HG02642 (cell line): Measurements from ENCODE around the gene LRMDA.

Experiments used
- ATAC-seq: cut with Tn5 transposase; IDR thresholded peaks from one replicate; pipeline ENCODE4 v1.9.1; 2021; ENCODE audit warnings: mild to moderate bottlenecking; ENCODE audit not compliant: unreplicated experiment, poor library complexity

Gene LRMDA

GRCh38 chr10:76150139-76150875 is 718.9 kb downstream of the LRMDA start:
- no peak for ATAC-seq

GRCh38 chr10:76150876-76151288 is 719.5 kb downstream of the LRMDA start:
- ATAC-seq = no peak

- no peak for ATAC-seq
Observed at GRCh38 chr10:76152186-76152585, 720.8 kb downstream of the LRMDA start.

GRCh38 chr10:76155961-76156360 is 724.5 kb downstream of the LRMDA start:
- no peak for ATAC-seq

- ATAC-seq = no peak
Observed at GRCh38 chr10:76160446-76161300, 729.2 kb downstream of the LRMDA start.

- no peak for ATAC-seq
Observed at GRCh38 chr10:76161301-76161582, 729.8 kb downstream of the LRMDA start.

- ATAC-seq = no peak
Observed at GRCh38 chr10:76168437-76168836, 737.0 kb downstream of the LRMDA start.

- ATAC-seq = no peak
Observed at GRCh38 chr10:76169246-76169645, 737.8 kb downstream of the LRMDA start.

- ATAC-seq = no peak
Observed at GRCh38 chr10:76172020-76172419, 740.6 kb downstream of the LRMDA start.

- ATAC-seq = no peak
Observed at GRCh38 chr10:76175533-76176165, 744.2 kb downstream of the LRMDA start.

- ATAC-seq = no peak
Observed at GRCh38 chr10:76176166-76176550, 744.7 kb downstream of the LRMDA start.

- no peak for ATAC-seq
Observed at GRCh38 chr10:76177936-76178335, 746.5 kb downstream of the LRMDA start.

- ATAC-seq = no peak
Observed at GRCh38 chr10:76178532-76179292, 747.3 kb downstream of the LRMDA start.

GRCh38 chr10:76179806-76180205 is 748.4 kb downstream of the LRMDA start:
- no peak for ATAC-seq

GRCh38 chr10:76184647-76185046 is 753.2 kb downstream of the LRMDA start:
- ATAC-seq = no peak

- no peak for ATAC-seq
Observed at GRCh38 chr10:76185471-76186301, 754.3 kb downstream of the LRMDA start.

GRCh38 chr10:76188216-76188615 is 756.8 kb downstream of the LRMDA start:
- no peak for ATAC-seq

GRCh38 chr10:76190634-76191270 is 759.3 kb downstream of the LRMDA start:
- no peak for ATAC-seq

GRCh38 chr10:76191336-76191735 is 759.9 kb downstream of the LRMDA start:
- ATAC-seq = no peak
